ENCODE measurements around the gene EXOC3L1.

EXOC3L1 gene

GRCh38 chr16:67201411-67202345, 11.7 kb upstream of the EXOC3L1 start:
- no peak for DNase-seq (ENCODE audit: extremely low read depth, low read depth)
- TF ChIP-seq CTCF (IDR thresholded peaks at IDR 0.05; ENCODE audit: low read depth, low read length) = no peak

DNA sequence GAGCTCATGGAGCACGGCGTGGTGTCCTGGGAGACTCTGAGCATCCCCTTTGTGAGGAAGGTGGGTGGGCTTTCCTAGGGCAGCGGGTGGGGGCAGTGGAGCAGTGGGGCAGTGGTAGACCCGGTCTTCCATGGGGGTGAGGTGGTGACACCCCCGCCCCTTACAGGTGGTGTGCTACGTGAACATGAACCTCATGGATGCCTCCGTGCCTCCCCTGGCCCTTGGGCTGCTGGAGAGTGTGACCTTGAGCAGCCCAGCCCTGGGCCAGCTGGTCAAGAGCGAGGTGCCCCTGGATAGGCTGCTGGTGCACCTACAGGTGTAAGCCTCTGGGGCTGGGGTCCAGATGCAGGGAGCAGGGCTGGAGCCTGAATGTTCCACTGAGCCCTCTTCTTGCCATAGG, 10.6 kb upstream of the EXOC3L1 start:
- DNase-seq (ENCODE audit: extremely low read depth, low read depth) = no peak

GRCh38 chr16:67199808-67200198, 9.9 kb upstream of the EXOC3L1 start:
- DNase-seq (ENCODE audit: extremely low read depth, low read depth) = no peak
- TF ChIP-seq CTCF (IDR thresholded peaks at IDR 0.05; ENCODE audit: low read depth, low read length) = no peak

More for the DNA sequence above, 10.6 kb upstream of the EXOC3L1 start:
- no peak for TF ChIP-seq CTCF (IDR thresholded peaks at IDR 0.05; ENCODE audit: low read depth, low read length)

DNA sequence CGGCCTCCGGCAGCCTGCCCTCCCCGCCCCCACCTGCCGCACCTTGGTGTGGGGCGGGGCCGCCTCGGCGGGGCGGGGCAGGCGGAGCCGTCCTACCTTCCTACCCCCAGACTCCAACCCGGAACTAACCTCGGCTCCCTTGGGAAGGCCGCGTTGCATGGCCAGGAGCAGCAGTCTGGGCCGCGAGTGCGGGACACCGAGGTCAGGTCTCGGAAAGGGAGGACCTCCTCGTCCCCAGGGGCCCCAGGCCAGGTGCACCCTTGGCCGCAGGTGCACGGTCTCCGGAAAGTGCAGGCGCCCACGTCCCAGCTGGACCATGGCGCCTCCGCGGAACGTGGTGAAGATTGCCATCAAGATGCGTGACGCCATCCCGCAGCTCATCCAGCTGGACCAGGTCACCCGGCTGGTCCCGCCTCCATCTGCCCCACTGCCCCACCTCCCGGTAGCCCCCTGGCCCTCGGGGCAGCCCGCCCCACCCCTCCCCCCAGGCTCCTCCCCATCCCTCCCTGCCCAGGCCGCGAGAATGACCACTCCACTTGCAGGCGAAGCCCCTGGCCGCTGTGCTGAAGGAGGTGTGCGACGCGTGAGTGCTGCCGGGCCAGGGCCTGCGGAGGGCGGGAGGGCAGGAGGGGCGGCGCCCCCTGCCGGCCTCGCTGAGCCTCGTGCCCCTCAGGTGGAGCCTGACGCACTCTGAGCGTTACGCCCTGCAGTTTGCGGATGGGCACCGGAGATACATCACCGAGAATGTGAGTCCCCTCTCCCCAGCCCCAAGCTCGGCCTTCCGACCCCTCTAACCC, 9.3 kb upstream of the EXOC3L1 start, which contains the start of gene ELMO3:
Gene ELMO3, plus strand, starts transcription at position 121 of the 797 bp plus-strand sequence. Its CDS starts 196 bp downstream, at position 317.
- DNase-seq (ENCODE audit: extremely low read depth, low read depth) = no peak
- TF ChIP-seq CTCF (IDR thresholded peaks at IDR 0.05; ENCODE audit: low read depth, low read length) = peak; percentile 34

GRCh38 chr16:67198238-67198734, 8.3 kb upstream of the EXOC3L1 start:
- TF ChIP-seq CTCF (IDR thresholded peaks at IDR 0.05; ENCODE audit: low read depth, low read length) = peak; percentile 67
- DNase-seq (ENCODE audit: extremely low read depth, low read depth) = no peak

DNA sequence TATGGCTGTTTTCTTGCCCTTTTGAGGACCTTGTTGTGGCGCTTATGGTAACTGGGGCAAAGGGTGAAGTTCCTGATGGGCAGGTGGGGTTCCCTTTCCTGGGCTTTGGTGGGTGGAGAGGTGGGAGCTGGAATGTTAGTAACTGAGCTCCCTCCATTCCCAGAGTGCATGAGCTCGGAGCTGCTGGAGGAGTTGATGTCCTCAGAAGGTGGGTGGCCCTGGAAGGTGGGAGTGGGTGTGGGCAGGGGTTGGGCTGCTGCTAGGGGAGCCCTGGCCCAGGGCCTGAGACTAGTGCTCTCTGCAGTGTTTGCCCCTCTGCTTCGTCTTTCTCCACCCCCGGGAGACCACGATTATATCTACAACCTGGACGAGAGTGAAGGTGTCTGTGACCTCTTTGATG, 7.8 kb upstream of the EXOC3L1 start:
- DNase-seq (ENCODE audit: extremely low read depth, low read depth) = no peak

More for the DNA sequence above, 7.8 kb upstream of the EXOC3L1 start:
- TF ChIP-seq CTCF (IDR thresholded peaks at IDR 0.05; ENCODE audit: low read depth, low read length) = no peak

Measured in AG09319 (cell line).